HG02571 (cell line): Measurements from ENCODE around the gene CYSLTR1.
"Not testable (repeated sequence)": the region's sequence is repeated elsewhere in the genome, so short reads cannot be mapped to it uniquely, and the experiment has no call there.

Experiments used
- ATAC-seq: cut with Tn5 transposase; IDR thresholded peaks from one replicate; pipeline ENCODE4 v1.9.1; 2021; ENCODE audit warnings: mild to moderate bottlenecking, moderate library complexity; ENCODE audit not compliant: unreplicated experiment

Gene CYSLTR1

DNA sequence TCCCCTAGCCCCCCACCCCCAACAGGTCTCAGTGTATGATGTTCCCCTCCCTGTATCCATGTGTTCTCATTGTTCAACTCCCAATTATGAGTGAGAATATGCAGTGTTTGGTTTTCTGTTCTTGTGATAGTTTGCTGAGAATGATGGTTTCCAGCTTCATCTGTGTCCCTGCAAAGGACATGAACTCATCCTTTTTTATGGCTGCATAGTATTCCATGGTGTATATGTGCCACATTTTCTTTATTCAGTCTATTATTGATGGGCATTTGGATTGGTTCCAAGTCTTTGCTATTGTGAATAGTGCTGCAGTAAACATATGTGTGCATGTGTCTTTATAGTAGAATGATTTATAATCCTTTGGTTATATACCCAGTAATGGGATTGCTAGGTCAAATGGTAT, 101.4 kb downstream of the CYSLTR1 start:
- ATAC-seq, result not testable (repeated sequence)
